Nephron (organoid): ENCODE data around the gene CDH13.
A peak's percentile ranks its signal among the peaks of the same experiment; 100 is the strongest.

Source experiments
- H3K27ac Mint-ChIP-seq, 3 experiments: 2 replicates each; pipeline ENCODE4 v1.8.0; 2020; ENCODE audit warnings: mixed read lengths in 3 of 3, mild to moderate bottlenecking in 2 of 3, moderate library complexity in 1 of 3
- H3K27me3 Mint-ChIP-seq: 2 replicates; pipeline ENCODE4 v1.8.0; 2021; ENCODE audit warnings: low read depth, mild to moderate bottlenecking, moderate library complexity, mixed read lengths
- H3K36me3 Mint-ChIP-seq: 2 replicates; pipeline ENCODE4 v1.8.0; 2020; ENCODE audit warnings: low read depth, mixed read lengths
- H3K4me1 Mint-ChIP-seq: 2 replicates; pipeline ENCODE4 v1.8.0; 2020; ENCODE audit warnings: mixed read lengths
- H3K4me3 Mint-ChIP-seq, 3 experiments: 2 replicates each; pipeline ENCODE4 v1.8.0; 2020; ENCODE audit warnings: mild to moderate bottlenecking in 3 of 3, mixed read lengths in 3 of 3, moderate library complexity in 2 of 3
- H3K9me3 Mint-ChIP-seq: 2 replicates; pipeline ENCODE4 v1.8.0; 2020; ENCODE audit warnings: mixed read lengths
- CTCF ChIP-seq, 3 experiments: fragments of 200-600 bp; sonication (generic); IDR thresholded peaks; one replicate each; pipeline ENCODE4 v1.5.0; 2021; ENCODE audit warnings: antibody characterized with exemption in 3 of 3; ENCODE audit not compliant: unreplicated experiment in 3 of 3

Gene CDH13

GRCh38 chr16:82807311-82807710 is 180.5 kb downstream of the CDH13 start:
- no peak overlapping the region for H3K4me3 Mint-ChIP-seq
- no peak for TF ChIP-seq CTCF (IDR thresholded peaks at IDR 0.05; ENCODE audit: unreplicated experiment in 3 of 3)
- peaks cover 9% of the 10 kb centered on the region for H3K27me3 Mint-ChIP-seq
- no peaks in the 10 kb centered on the region for H3K36me3 Mint-ChIP-seq
- peaks cover 10% of the 10 kb centered on the region for H3K4me1 Mint-ChIP-seq
- H3K27ac Mint-ChIP-seq = peak overlapping the region in 2 of 3 experiments; percentile 2 to 21
- H3K9me3 Mint-ChIP-seq = no peaks in the 10 kb centered on the region

DNA sequence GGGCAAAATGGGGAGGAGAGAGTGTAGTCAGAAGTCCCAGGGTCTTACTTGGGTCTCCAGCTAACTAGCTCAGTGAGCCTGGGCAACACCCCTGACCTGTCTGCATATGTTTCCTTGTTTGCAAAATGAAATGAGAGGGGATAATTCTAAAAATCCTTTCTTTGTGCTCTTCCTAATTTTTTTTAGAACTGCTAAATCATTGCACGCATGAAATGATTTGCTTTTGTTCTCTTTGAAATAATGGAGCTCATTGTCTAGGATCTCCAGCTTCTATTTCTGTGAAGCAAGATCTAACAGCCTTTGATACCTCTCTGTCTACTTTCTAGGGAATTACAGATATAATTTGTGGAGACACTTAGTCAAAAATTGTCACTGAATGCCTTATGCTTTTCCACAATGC is 181.3 kb downstream of the CDH13 start:
- Mint-ChIP-seq H3K4me3 (no peak overlapping the region), H3K9me3 (no peaks in the 10 kb centered on the region), H3K27ac (no peak overlapping the region), H3K36me3 (no peaks in the 10 kb centered on the region), H3K4me1 (peaks cover 10% of the 10 kb centered on the region), H3K27me3 (peaks cover 9% of the 10 kb centered on the region)
- TF ChIP-seq CTCF (IDR thresholded peaks at IDR 0.05; ENCODE audit: unreplicated experiment in 3 of 3) = no peak

- no peak overlapping the region for H3K4me3 Mint-ChIP-seq
- no peaks in the 10 kb centered on the region for H3K9me3 Mint-ChIP-seq
- TF ChIP-seq CTCF (IDR thresholded peaks at IDR 0.05; ENCODE audit: unreplicated experiment in 3 of 3) = no peak
- H3K4me1 Mint-ChIP-seq = peaks cover 10% of the 10 kb centered on the region
- H3K36me3 Mint-ChIP-seq = no peaks in the 10 kb centered on the region
- H3K27me3 Mint-ChIP-seq = peaks cover 9% of the 10 kb centered on the region
- no peak overlapping the region for H3K27ac Mint-ChIP-seq
Observed at GRCh38 chr16:82810077-82810476, 183.3 kb downstream of the CDH13 start.

DNA sequence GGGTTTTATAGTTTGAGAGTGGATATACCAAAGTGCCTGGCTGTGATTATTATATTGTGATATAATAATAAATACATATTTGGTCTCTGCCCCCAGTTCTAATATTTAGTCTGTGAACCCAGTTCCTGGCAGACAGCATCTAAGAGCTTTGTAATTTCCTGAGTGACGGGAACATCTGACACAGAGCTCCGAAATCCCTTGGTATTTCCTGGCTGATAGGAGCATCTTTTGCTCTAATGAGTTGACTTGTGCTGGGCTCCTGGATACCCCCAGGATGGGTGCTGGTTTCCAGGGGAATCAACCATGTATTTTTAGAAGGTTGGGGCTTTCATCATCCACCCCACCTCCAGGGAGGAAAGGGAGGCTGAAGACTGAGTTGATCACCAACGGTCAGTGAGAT is 187.3 kb downstream of the CDH13 start:
- no peak overlapping the region for H3K27ac Mint-ChIP-seq
- H3K4me3 Mint-ChIP-seq = no peak overlapping the region
- H3K4me1 Mint-ChIP-seq = no peaks in the 10 kb centered on the region
- no peaks in the 10 kb centered on the region for H3K9me3 Mint-ChIP-seq
- TF ChIP-seq CTCF (IDR thresholded peaks at IDR 0.05; ENCODE audit: unreplicated experiment in 3 of 3) = no peak
- no peaks in the 10 kb centered on the region for H3K36me3 Mint-ChIP-seq
- peaks cover 13% of the 10 kb centered on the region for H3K27me3 Mint-ChIP-seq

- no peak overlapping the region for H3K4me3 Mint-ChIP-seq
- peaks cover 4% of the 10 kb centered on the region for H3K27me3 Mint-ChIP-seq
- no peak overlapping the region for H3K27ac Mint-ChIP-seq
- TF ChIP-seq CTCF (IDR thresholded peaks at IDR 0.05; ENCODE audit: unreplicated experiment in 3 of 3) = no peak
- no peaks in the 10 kb centered on the region for H3K4me1 Mint-ChIP-seq
- H3K9me3 Mint-ChIP-seq = peaks cover under 1% of the 10 kb centered on the region
- no peaks in the 10 kb centered on the region for H3K36me3 Mint-ChIP-seq
Observed at GRCh38 chr16:82819286-82819685, 192.5 kb downstream of the CDH13 start.

DNA sequence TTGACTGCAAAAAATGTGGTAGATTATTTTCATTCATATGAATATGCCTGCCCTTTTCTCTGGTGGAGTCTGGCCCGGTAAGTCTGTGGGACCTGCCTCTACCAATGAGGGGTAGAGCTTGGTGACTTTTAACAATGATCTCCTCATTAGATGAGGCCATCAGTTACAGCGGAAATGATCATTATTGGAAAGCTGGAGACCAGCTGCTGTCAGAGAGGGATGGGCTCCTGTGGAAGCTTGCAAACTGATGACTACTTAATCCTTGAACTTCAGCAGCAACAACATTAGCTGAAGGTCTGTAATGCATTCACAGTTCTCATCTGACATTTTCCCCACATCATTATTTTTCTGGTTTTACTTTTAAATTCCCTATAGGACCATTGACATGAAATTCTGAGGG is 194.1 kb downstream of the CDH13 start:
- Mint-ChIP-seq H3K9me3 (peaks cover 3% of the 10 kb centered on the region), H3K27ac (no peak overlapping the region), H3K4me1 (no peaks in the 10 kb centered on the region), H3K4me3 (no peak overlapping the region), H3K27me3 (peaks cover 4% of the 10 kb centered on the region), H3K36me3 (no peaks in the 10 kb centered on the region)
- TF ChIP-seq CTCF (IDR thresholded peaks at IDR 0.05; ENCODE audit: unreplicated experiment in 3 of 3) = no peak
